Cerebellar nuclear complex (tissue), 1 donor: Measurements from ENCODE around the gene CSTF3.
"Not testable (repeated sequence)": the region's sequence is repeated elsewhere in the genome, so short reads cannot be mapped to it uniquely, and the experiment has no call there.

Experiments
- DNase-seq, 2 experiments: peaks; one replicate each; lab custom pipeline; 2025; lab: John Stamatoyannopoulos, UW

CSTF3 gene

GRCh38 chr11:33161120-33162005 lies at the start of gene CSTF3:
TSS of gene CSTF3 (minus strand) at chr11:33161480. CDS start at chr11:33161325, 155 bp downstream.
- DNase-seq = peak; percentile 83 to 99

- DNase-seq = no peak
Measured at GRCh38 chr11:33208150-33208549, 46.9 kb upstream of the CSTF3 start.

- no peak for DNase-seq
Measured at GRCh38 chr11:33207408-33207985, 46.2 kb upstream of the CSTF3 start.

- DNase-seq = no peak
Measured at GRCh38 chr11:33197915-33198727, 36.8 kb upstream of the CSTF3 start.

GRCh38 chr11:33195462-33196173 lies 34.3 kb upstream of the CSTF3 start:
- DNase-seq = no peak

- DNase-seq = no peak
Measured at GRCh38 chr11:33194455-33194854, 33.2 kb upstream of the CSTF3 start.

GRCh38 chr11:33191467-33191866 lies 30.2 kb upstream of the CSTF3 start:
- no peak for DNase-seq

GRCh38 chr11:33187998-33188722 lies 26.9 kb upstream of the CSTF3 start:
- DNase-seq = no peak

- no peak for DNase-seq
Measured at GRCh38 chr11:33185756-33186155, 24.5 kb upstream of the CSTF3 start.

- DNase-seq = no peak
Measured at GRCh38 chr11:33182246-33182878, 21.1 kb upstream of the CSTF3 start.

GRCh38 chr11:33179348-33179803 lies 18.1 kb upstream of the CSTF3 start:
- no peak for DNase-seq

GRCh38 chr11:33178443-33179180 lies 17.3 kb upstream of the CSTF3 start:
- no peak for DNase-seq

GRCh38 chr11:33177676-33178336 lies 16.5 kb upstream of the CSTF3 start:
- no peak for DNase-seq

GRCh38 chr11:33176760-33177159 lies 15.5 kb upstream of the CSTF3 start:
- DNase-seq = not testable (repeated sequence)

- no peak for DNase-seq
Measured at GRCh38 chr11:33172996-33173395, 11.7 kb upstream of the CSTF3 start.

- DNase-seq = no peak
Measured at GRCh38 chr11:33172345-33172744, 11.1 kb upstream of the CSTF3 start.

GRCh38 chr11:33171251-33171650 lies 10.0 kb upstream of the CSTF3 start:
- DNase-seq = no peak

GRCh38 chr11:33168709-33169200 lies 7.5 kb upstream of the CSTF3 start:
- no peak for DNase-seq

GRCh38 chr11:33162831-33163230 lies 1.6 kb upstream of the CSTF3 start:
- DNase-seq = no peak
